PC-3 (cell line): ENCODE data around the gene MAST4.

Source experiments
- EZH2 ChIP-seq: fragments of 300-600 bp; sonication (generic); IDR thresholded peaks from one replicate; pipeline ENCODE4 v1.6.1; 2017; ENCODE audit warnings: antibody characterized with exemption, mild to moderate bottlenecking, low read length; ENCODE audit not compliant: unreplicated experiment
- TF ChIP-seq, protein P1 (sequence below): fragments of 300-600 bp; sonication (generic); conservative IDR thresholded peaks from 2 replicates; pipeline ENCODE4 v1.5.1; 2017; ENCODE audit warnings: antibody characterized with exemption, low read depth, mild to moderate bottlenecking, low read length

DNA sequence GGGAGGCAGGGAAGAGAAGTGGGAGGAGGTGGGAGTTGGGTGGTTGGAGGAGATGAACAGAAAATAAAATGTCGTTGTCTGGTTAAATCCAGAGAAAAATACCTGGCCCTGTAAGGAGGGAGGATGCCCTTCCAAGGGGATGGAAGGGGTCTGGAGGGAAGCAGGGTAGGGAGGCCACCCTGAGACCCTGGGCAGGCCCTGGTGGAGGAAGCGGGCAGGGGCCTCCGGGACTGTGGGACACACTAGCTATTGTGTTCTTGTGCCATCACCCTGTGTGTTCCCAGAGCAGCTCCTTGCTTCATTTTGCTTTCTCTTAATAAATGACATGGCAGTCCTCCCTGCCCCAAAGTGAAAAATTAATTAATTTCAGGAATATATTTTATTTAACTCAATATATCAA lies 612.2 kb downstream of the MAST4 start:
- TF ChIP-seq, protein P1, sequence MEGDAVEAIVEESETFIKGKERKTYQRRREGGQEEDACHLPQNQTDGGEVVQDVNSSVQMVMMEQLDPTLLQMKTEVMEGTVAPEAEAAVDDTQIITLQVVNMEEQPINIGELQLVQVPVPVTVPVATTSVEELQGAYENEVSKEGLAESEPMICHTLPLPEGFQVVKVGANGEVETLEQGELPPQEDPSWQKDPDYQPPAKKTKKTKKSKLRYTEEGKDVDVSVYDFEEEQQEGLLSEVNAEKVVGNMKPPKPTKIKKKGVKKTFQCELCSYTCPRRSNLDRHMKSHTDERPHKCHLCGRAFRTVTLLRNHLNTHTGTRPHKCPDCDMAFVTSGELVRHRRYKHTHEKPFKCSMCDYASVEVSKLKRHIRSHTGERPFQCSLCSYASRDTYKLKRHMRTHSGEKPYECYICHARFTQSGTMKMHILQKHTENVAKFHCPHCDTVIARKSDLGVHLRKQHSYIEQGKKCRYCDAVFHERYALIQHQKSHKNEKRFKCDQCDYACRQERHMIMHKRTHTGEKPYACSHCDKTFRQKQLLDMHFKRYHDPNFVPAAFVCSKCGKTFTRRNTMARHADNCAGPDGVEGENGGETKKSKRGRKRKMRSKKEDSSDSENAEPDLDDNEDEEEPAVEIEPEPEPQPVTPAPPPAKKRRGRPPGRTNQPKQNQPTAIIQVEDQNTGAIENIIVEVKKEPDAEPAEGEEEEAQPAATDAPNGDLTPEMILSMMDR: no peak
- TF ChIP-seq EZH2: no peak
